Spinal cord (tissue), 10 donors: ENCODE data around the gene FAM3D. TPM values are rescaled to one million over a fixed set of nuclear protein-coding genes. Genes with fewer than 3 reads are reported as not detected.
"Not testable (repeated sequence)": the region's sequence is repeated elsewhere in the genome, so short reads cannot be mapped to it uniquely, and the experiment has no call there.

ENCODE experiments used
- DNase-seq, 6 donors: peaks; one replicate each; pipeline versions ENCODE4 v3.0.0 to v3.0.0-alpha.2; 2013 to 2015; ENCODE audit warnings: low spot score in 6 of 6, low read depth in 4 of 6
- H3K27ac ChIP-seq: one replicate; pipeline ENCODE4 v1.5.1; 2013; ENCODE audit warnings: low read depth, low read length, control low read depth
- H3K27me3 ChIP-seq: one replicate; pipeline ENCODE4 v1.6.1; 2013; ENCODE audit warnings: low read length; ENCODE audit not compliant: control insufficient read depth, insufficient read depth
- H3K36me3 ChIP-seq: one replicate; pipeline ENCODE4 v1.6.1; 2013; ENCODE audit warnings: low read length; ENCODE audit not compliant: control insufficient read depth, insufficient read depth
- H3K4me1 ChIP-seq: one replicate; pipeline ENCODE4 v1.6.1; 2013; ENCODE audit warnings: low read length; ENCODE audit not compliant: control insufficient read depth, insufficient read depth
- H3K4me3 ChIP-seq: one replicate; pipeline ENCODE4 v1.5.1; 2013; ENCODE audit warnings: low read depth, low read length, control low read depth
- H3K9me3 ChIP-seq: one replicate; pipeline ENCODE4 v1.6.1; 2013; ENCODE audit warnings: low read length; ENCODE audit not compliant: control insufficient read depth, insufficient read depth
- WGBS: methylation state at CpG from one replicate; pipeline ENCODE4 v1.1.5; 2013; ENCODE audit warnings: missing lambda C conversion rate; ENCODE audit not compliant: insufficient coverage; 5-methylcytosine and 5-hydroxymethylcytosine counted together
- polyA plus RNA-seq, 2 donors: library from polyadenylated mRNA; unstranded; fragments of 120-200 nt; gene quantifications; one replicate each; pipeline ENCODE4 v1.2.1, GENCODE V29; 2013; ENCODE audit not compliant: insufficient read length in 2 of 2
- total RNA-seq, 2 donors: library from RNA; depleted of rRNA in 1 of 2; stranded (reverse); fragments of 120-200 nt in 1 of 2; fragments of >200 nt in 1 of 2; gene quantifications; one replicate each; pipeline versions ENCODE4 v1.2.3 to v1.2.4, GENCODE V29; 2013 to 2014
- donor health status: healthy.

The FAM3D gene
- total and polyA plus RNA-seq, 4 donors = 0.17 to 0.39 (median 0.20) TPM; not detected in 1

- Histone ChIP-seq H3K4me1 (peaks cover 3% of the 10 kb centered on the region), H3K9me3 (peaks cover 5% of the 10 kb centered on the region), H3K36me3 (no peaks in the 10 kb centered on the region), H3K27ac (no peak overlapping the region), H3K27me3 (no peaks in the 10 kb centered on the region), H3K4me3 (no peak overlapping the region)
- no peak for DNase-seq
- WGBS = 100% methylated on average over 4 of the region's 4 CpGs
Measured at GRCh38 chr3:58686847-58687246, 20.3 kb upstream of the FAM3D start.

DNA sequence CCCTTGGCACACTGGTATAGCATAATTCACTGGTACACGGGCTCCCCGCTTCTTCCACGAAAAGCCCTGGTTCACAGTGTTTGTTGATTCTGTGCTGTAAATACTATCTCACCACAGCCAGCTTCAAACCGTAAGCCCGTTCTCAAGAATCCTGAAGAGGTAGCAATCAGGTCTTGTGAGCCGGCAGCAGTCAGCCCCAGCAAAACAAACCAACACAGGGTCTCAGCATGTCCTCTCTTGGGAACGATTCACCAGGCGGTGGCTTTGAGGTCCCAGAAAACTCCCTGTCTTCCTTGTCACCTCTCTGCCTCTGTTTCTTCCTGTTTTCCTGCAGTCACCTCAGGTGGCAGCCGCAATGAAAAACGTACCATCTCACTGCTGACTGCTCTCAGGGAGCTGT is 19.1 kb upstream of the FAM3D start:
- DNase-seq = peak in 1 of 6 donors; percentile 7
- WGBS = 71% methylated on average over 7 of the region's 10 CpGs
- H3K27me3 ChIP-seq = no peaks in the 10 kb centered on the region
- peaks cover 3% of the 10 kb centered on the region for H3K4me1 ChIP-seq
- no peaks in the 10 kb centered on the region for H3K9me3 ChIP-seq
- no peak overlapping the region for H3K27ac ChIP-seq
- no peaks in the 10 kb centered on the region for H3K36me3 ChIP-seq
- no peak overlapping the region for H3K4me3 ChIP-seq

GRCh38 chr3:58683466-58683865 is 16.9 kb upstream of the FAM3D start:
- H3K36me3 ChIP-seq = no peaks in the 10 kb centered on the region
- 100% methylated on average over 2 of the region's 4 CpGs for WGBS
- no peak overlapping the region for H3K27ac ChIP-seq
- H3K27me3 ChIP-seq = no peaks in the 10 kb centered on the region
- no peaks in the 10 kb centered on the region for H3K4me1 ChIP-seq
- DNase-seq = no peak
- H3K4me3 ChIP-seq = no peak overlapping the region
- H3K9me3 ChIP-seq = no peaks in the 10 kb centered on the region

DNA sequence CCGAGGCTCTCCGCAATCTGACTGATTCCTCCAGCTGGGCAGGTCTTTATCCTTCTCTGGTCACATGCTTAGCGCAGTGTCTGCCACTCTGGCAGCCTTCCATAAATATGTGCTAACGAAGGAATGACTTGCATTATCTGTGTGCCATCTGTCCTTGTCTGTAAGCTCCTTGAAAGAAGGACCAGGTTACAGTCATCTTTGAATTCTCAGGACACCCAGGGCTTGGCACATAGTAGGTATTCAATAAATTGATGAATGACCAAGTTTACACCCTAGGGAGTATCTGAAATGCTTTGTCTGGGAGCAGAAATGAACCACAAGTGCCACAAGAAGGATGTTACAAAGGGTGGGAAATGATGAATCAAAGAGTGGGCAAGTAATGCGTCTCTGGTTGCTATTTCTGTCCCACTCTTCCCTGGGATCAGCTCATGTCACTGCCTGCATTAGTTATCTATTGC is 16.5 kb upstream of the FAM3D start:
- Histone ChIP-seq H3K9me3 (no peaks in the 10 kb centered on the region), H3K4me1 (no peaks in the 10 kb centered on the region), H3K36me3 (no peaks in the 10 kb centered on the region), H3K27me3 (no peaks in the 10 kb centered on the region), H3K4me3 (no peak overlapping the region), H3K27ac (no peak overlapping the region)
- DNase-seq = peak in 1 of 6 donors; percentile 65
- 77% methylated on average over 4 of the region's 5 CpGs for WGBS

DNA sequence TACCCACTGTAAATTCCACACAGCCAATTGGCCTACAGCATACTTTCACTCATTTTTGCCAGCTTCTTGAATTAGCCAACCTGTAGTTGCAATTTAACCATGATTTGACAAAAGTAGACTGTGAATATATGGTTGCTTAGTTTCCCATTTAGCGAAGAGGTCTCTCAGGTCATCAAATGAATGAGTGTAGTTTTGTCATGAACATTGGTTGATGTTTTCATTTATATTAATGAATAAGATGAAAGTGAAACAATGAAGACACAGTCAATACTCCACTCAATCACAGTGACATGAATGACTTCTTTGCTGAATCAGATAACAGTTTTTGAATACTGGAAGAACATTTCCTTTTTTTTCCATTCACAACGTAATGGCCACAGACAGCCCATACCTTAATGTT is 15.3 kb upstream of the FAM3D start:
- no CpG with 5 or more reads among the region's 2 CpGs for WGBS
- Histone ChIP-seq H3K27me3 (no peaks in the 10 kb centered on the region), H3K4me3 (no peak overlapping the region), H3K9me3 (no peaks in the 10 kb centered on the region), H3K4me1 (no peaks in the 10 kb centered on the region), H3K36me3 (no peaks in the 10 kb centered on the region), H3K27ac (no peak overlapping the region)
- no peak for DNase-seq

DNA sequence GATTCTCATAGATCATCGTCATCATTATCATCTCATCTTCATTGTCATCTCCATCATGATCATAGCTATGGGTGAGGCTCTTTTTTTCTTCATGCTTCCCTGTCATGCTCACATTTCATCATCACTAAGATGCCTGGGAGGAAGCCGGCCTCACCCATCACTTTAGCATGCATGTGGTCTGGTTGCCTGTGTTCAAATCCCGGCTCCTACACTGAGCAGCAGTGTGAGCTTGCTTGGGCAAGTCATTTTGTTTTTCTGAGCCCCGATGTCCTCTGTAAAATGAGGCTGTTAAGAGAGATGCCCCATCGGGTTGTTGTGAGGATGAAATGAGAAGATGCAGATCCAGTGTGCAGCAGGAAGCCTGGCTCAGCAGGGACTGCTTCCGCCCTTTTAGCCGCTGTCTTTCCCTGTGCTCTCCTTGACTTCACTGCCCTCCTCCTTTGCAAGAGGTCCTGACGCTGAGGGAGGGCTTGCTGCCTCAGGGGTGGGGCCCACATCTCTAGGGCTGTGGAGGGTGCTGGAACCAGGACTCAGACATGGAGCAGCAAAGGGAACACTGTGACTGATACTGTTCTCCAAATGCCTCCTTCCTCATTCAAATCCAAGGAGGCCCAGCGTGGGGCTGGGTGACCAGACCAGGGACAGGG is 14.4 kb upstream of the FAM3D start:
- no peaks in the 10 kb centered on the region for H3K4me1 ChIP-seq
- H3K4me3 ChIP-seq = no peak overlapping the region
- WGBS = 96% methylated on average over 6 of the region's 9 CpGs
- no peaks in the 10 kb centered on the region for H3K27me3 ChIP-seq
- H3K36me3 ChIP-seq = no peaks in the 10 kb centered on the region
- H3K9me3 ChIP-seq = no peaks in the 10 kb centered on the region
- no peak overlapping the region for H3K27ac ChIP-seq
- no peak for DNase-seq

DNA sequence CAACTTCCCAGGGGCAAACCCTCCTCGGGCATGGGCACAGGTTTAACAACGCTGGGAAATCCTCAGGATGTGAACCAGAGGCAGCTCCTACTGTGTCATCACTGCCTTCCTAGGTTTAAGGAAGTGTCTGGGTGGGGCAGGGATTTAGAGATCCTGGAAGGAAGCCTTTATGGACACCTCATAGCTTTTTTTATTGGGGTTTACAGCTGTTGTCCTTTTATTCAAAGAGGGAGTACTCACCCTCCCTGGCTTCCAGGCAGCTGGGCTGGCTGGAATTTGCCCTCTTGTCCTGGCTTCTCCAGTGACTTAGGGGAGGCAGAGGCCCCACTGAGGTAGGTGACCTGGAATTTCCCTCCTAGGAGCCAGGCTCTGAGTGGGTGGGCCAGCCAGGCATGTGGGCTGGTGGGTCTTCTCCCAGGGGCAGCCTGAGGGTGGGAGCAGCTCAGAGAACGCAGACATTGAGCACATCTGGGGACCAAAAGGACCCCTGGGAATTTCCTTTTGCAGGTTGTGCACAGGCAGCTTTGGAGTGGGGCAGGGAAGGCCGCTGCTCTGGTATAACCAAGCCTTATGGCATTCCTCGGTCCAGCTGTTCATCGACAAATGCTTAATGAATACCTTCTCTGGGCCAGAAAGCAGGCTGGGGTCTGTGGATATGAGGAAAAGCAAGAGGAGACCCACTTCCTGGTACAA is 13.5 kb upstream of the FAM3D start:
- no peaks in the 10 kb centered on the region for H3K9me3 ChIP-seq
- no peaks in the 10 kb centered on the region for H3K36me3 ChIP-seq
- whole genome bisulfite sequencing = 74% methylated on average over 6 of the region's 6 CpGs
- H3K27ac ChIP-seq = no peak overlapping the region
- H3K4me1 ChIP-seq = no peaks in the 10 kb centered on the region
- no peak overlapping the region for H3K4me3 ChIP-seq
- DNase-seq = no peak
- H3K27me3 ChIP-seq = no peaks in the 10 kb centered on the region

- Histone ChIP-seq H3K27ac (no peak overlapping the region), H3K9me3 (no peaks in the 10 kb centered on the region), H3K36me3 (no peaks in the 10 kb centered on the region), H3K4me1 (no peaks in the 10 kb centered on the region), H3K4me3 (no peak overlapping the region), H3K27me3 (no peaks in the 10 kb centered on the region)
- no CpG with 5 or more reads among the region's 6 CpGs for WGBS
- peak in 1 of 6 donors; percentile 45 for DNase-seq
Measured at GRCh38 chr3:58679446-58679845, 12.9 kb upstream of the FAM3D start.

GRCh38 chr3:58678177-58678970 is 11.8 kb upstream of the FAM3D start:
- 82% methylated on average over 9 of the region's 13 CpGs for WGBS
- H3K36me3 ChIP-seq, H3K4me1 ChIP-seq, H3K27ac ChIP-seq, DNase-seq, H3K27me3 ChIP-seq, H3K9me3 ChIP-seq, H3K4me3 ChIP-seq: not testable (repeated sequence)
